Vagina (tissue), 2 donors: ENCODE results near the gene PAPSS1.

ENCODE experiments used
- POLR2A ChIP-seq, 2 donors: fragments of 450-650 bp; IDR thresholded peaks; one replicate each; pipeline ENCODE4 v1.6.1; 2017; ENCODE audit warnings: antibody characterized with exemption in 2 of 2, mild to moderate bottlenecking in 2 of 2, moderate library complexity in 2 of 2
- POLR2AphosphoS5 ChIP-seq, 2 donors: sonication (generic); formaldehyde crosslinking; IDR thresholded peaks; one replicate each; pipeline ENCODE4 v1.9.0; 2017; ENCODE audit warnings: antibody characterized with exemption in 2 of 2, mild to moderate bottlenecking in 2 of 2, low read depth in 1 of 2; ENCODE audit not compliant: insufficient read depth in 1 of 2
- TF ChIP-seq, protein P1 (sequence below), 3 experiments: fragments of 450-650 bp in 2 of 3; fragments of 200-600 bp in 1 of 3; sonication (generic) in 1 of 3; IDR thresholded peaks; one replicate each; pipeline ENCODE4 v1.5.1; 2017 to 2019; ENCODE audit warnings: antibody characterized with exemption in 3 of 3, mild to moderate bottlenecking in 2 of 3, moderate library complexity in 2 of 3

DNA sequence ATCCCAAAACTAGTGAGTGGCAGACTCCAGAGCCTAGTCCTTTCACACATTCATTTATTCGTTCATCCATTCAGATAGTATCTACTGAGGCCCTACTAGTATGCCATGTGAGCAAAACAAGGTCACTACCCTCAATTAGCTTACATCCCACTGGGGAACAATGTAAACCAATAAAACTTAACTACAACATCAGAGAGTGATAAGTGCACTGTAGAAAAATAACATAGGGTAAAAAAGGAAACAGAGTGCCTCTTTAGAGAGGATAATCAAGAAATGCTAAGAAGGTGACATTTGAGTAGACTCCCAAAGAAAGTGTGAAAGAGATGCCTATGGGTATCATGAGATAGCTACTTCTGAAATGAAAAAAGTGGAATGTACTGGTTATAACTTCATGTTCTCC, 18.5 kb downstream of the PAPSS1 start:
- TF ChIP-seq, protein P1, sequence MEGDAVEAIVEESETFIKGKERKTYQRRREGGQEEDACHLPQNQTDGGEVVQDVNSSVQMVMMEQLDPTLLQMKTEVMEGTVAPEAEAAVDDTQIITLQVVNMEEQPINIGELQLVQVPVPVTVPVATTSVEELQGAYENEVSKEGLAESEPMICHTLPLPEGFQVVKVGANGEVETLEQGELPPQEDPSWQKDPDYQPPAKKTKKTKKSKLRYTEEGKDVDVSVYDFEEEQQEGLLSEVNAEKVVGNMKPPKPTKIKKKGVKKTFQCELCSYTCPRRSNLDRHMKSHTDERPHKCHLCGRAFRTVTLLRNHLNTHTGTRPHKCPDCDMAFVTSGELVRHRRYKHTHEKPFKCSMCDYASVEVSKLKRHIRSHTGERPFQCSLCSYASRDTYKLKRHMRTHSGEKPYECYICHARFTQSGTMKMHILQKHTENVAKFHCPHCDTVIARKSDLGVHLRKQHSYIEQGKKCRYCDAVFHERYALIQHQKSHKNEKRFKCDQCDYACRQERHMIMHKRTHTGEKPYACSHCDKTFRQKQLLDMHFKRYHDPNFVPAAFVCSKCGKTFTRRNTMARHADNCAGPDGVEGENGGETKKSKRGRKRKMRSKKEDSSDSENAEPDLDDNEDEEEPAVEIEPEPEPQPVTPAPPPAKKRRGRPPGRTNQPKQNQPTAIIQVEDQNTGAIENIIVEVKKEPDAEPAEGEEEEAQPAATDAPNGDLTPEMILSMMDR (IDR thresholded peaks at IDR 0.05): no peak
- no peak for TF ChIP-seq POLR2A (IDR thresholded peaks at IDR 0.05)
- TF ChIP-seq POLR2AphosphoS5 (IDR thresholded peaks at IDR 0.05; ENCODE audit: insufficient read depth in 1 of 2, low read depth in 1 of 2): no peak
